ENCODE measurements around the gene PLD1.

Gene PLD1

DNA sequence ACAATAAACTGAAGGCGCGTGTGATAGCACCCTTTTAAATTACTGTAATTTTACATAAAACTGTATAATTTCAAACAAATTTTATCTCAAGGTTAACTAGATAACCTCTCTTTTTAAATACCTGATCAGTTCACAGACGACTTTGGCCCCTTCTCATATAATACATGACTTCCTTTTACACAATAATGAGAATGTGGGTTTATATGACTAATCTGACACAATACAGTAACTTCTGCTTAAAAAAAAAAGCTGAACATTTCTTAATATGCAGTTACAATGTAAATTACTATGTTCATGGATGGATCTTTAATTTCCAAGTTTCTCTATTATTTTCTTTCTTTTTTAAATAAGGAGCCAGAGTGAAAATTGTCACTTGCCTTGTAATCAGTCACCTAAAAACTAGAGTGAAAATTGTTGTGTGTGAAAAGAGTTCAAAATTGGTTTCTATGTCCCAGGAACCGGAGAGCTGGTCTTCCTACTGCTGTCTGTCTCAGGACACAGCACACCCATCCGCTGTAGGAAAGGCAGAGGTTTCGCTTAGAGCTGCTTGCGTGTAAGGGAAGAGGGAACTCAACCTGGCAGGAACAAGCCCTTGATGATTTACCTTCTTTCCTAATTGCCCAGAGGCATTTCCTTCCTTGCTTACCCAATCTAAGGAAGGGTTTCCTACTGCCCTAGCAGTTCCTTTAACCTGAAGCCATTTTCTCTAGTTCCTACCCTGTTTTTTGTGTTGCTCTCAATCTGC is 33.3 kb downstream of the PLD1 start:
- DNase-seq (ENCODE audit: extremely low read depth, low read depth): no peak
- no peak for TF ChIP-seq CTCF (IDR thresholded peaks at IDR 0.05; ENCODE audit: low read depth, low read length)

DNA sequence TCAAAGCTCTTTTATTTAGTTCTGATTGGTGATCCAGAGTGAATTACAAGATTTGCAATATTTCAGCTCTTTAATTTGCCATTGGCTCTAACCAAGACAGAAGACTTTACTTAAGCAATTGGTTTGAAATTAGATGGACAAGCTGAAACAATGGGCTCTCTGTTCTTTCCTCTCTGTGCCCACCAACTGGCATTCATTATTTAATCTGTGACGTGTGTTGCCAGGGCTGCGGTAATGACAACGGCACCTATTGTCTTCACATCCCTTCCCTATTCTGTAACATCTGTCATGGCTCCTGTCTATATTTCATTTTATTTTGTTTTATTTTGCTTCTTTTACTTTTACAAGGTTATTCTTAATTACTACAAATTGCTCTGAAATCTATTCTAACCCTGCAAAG is 33.9 kb downstream of the PLD1 start:
- DNase-seq (ENCODE audit: extremely low read depth, low read depth): no peak
- TF ChIP-seq CTCF (IDR thresholded peaks at IDR 0.05; ENCODE audit: low read depth, low read length): no peak

GRCh38 chr3:171775943-171776342 is 34.3 kb downstream of the PLD1 start:
- no peak for DNase-seq (ENCODE audit: extremely low read depth, low read depth)
- no peak for TF ChIP-seq CTCF (IDR thresholded peaks at IDR 0.05; ENCODE audit: low read depth, low read length)

- no peak for TF ChIP-seq CTCF (IDR thresholded peaks at IDR 0.05; ENCODE audit: low read depth, low read length)
- no peak for DNase-seq (ENCODE audit: extremely low read depth, low read depth)
Observed at GRCh38 chr3:171774521-171774920, 35.8 kb downstream of the PLD1 start.

DNA sequence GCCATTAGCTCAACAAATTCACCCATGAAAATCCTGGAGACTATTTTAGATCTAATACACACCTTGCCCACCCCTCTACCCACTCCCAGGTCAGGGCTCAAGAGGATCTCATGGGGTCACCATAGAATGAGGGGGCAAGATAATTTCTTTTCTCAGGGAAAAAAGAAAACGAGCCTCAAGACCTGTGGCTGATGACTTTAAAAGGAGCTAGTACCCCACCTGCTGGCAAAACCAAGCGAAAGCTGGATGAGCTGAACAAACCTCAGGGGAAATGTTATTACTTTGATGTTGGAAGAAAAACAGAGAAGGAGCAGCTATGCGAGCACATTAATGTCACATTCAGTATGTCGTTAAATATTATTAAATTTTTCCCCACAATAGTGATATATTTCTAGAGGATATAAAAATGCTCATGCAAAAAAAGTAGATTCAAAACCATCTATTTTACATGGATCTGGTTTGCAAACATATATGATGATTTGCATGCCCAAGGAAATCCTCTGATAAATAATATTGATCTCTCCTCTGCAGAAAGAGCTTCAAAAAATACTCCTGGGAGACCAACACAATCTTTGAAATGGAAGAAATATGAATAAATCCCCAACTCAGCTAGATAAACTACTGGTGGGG is 37.7 kb downstream of the PLD1 start:
- DNase-seq (ENCODE audit: extremely low read depth, low read depth): no peak

GRCh38 chr3:171770689-171771620 is 39.3 kb downstream of the PLD1 start:
- no peak for TF ChIP-seq CTCF (IDR thresholded peaks at IDR 0.05; ENCODE audit: low read depth, low read length)
- peak; percentile 60 for DNase-seq (ENCODE audit: extremely low read depth, low read depth)

More for the DNA sequence above, 37.7 kb downstream of the PLD1 start:
- TF ChIP-seq CTCF (IDR thresholded peaks at IDR 0.05; ENCODE audit: low read depth, low read length): peak; percentile 74
